ENCODE data around the gene RGS7. TPM values are rescaled to one million over a fixed set of nuclear protein-coding genes. Genes with fewer than 3 reads are reported as not detected.

RGS7 gene
- total RNA-seq, 2 donors from 2014 or later = 0.10 to 0.24 TPM

GRCh38 chr1:240831191-240831631 is 525.8 kb downstream of the RGS7 start:
- Histone ChIP-seq H3K36me3 (no peaks in the 10 kb centered on the region), H3K27ac (no peak overlapping the region), H3K4me1 (no peaks in the 10 kb centered on the region), H3K27me3 (no peaks in the 10 kb centered on the region), H3K4me3 (no peak overlapping the region), H3K9ac (ENCODE audit: low read depth in 2 of 2, low read length in 2 of 2) (no peak overlapping the region), H3K9me3 (no peaks in the 10 kb centered on the region)
- TF ChIP-seq CTCF (IDR thresholded peaks at IDR 0.05) = no peak
- intact Hi-C loops (cut with DNase I) = no loop called here
- no peak for DNase-seq

- Histone ChIP-seq H3K4me3 (no peak overlapping the region), H3K4me1 (no peaks in the 10 kb centered on the region), H3K27me3 (no peaks in the 10 kb centered on the region), H3K9me3 (no peaks in the 10 kb centered on the region), H3K9ac (ENCODE audit: low read depth in 2 of 2, low read length in 2 of 2) (no peak overlapping the region), H3K36me3 (no peaks in the 10 kb centered on the region), H3K27ac (no peak overlapping the region)
- TF ChIP-seq CTCF (IDR thresholded peaks at IDR 0.05) = no peak
- DNase-seq = no peak
- intact Hi-C loops (cut with DNase I) = no loop called here
These were observed 527.5 kb downstream of the RGS7 start for GRCh38 chr1:240829487-240829886.

GRCh38 chr1:240827786-240828185 is 529.2 kb downstream of the RGS7 start:
- Histone ChIP-seq H3K9ac (ENCODE audit: low read depth in 2 of 2, low read length in 2 of 2) (no peak overlapping the region), H3K4me3 (no peak overlapping the region), H3K36me3 (no peaks in the 10 kb centered on the region), H3K27ac (no peak overlapping the region), H3K4me1 (no peaks in the 10 kb centered on the region), H3K9me3 (no peaks in the 10 kb centered on the region), H3K27me3 (no peaks in the 10 kb centered on the region)
- intact Hi-C loops (cut with DNase I) = no loop called here
- TF ChIP-seq CTCF (IDR thresholded peaks at IDR 0.05) = no peak
- no peak for DNase-seq

GRCh38 chr1:240824238-240824637 is 532.8 kb downstream of the RGS7 start:
- H3K9ac ChIP-seq (ENCODE audit: low read depth in 2 of 2, low read length in 2 of 2) = no peak overlapping the region
- H3K4me1 ChIP-seq = no peaks in the 10 kb centered on the region
- intact Hi-C loops (cut with DNase I) = no loop called here
- no peaks in the 10 kb centered on the region for H3K27me3 ChIP-seq
- DNase-seq = no peak
- no peaks in the 10 kb centered on the region for H3K36me3 ChIP-seq
- H3K4me3 ChIP-seq = no peak overlapping the region
- H3K27ac ChIP-seq = no peak overlapping the region
- no peak for TF ChIP-seq CTCF (IDR thresholded peaks at IDR 0.05)
- no peaks in the 10 kb centered on the region for H3K9me3 ChIP-seq

GRCh38 chr1:240823357-240823756 is 533.6 kb downstream of the RGS7 start:
- TF ChIP-seq CTCF (IDR thresholded peaks at IDR 0.05) = no peak

GRCh38 chr1:240821925-240822324 is 535.1 kb downstream of the RGS7 start:
- no peaks in the 10 kb centered on the region for H3K36me3 ChIP-seq
- intact Hi-C loops (cut with DNase I) = no loop called here
- DNase-seq = no peak
- H3K9me3 ChIP-seq = no peaks in the 10 kb centered on the region
- no peak overlapping the region for H3K9ac ChIP-seq (ENCODE audit: low read depth in 2 of 2, low read length in 2 of 2)
- no peak overlapping the region for H3K4me3 ChIP-seq
- H3K27ac ChIP-seq = no peak overlapping the region
- H3K4me1 ChIP-seq = no peaks in the 10 kb centered on the region
- no peaks in the 10 kb centered on the region for H3K27me3 ChIP-seq
- TF ChIP-seq CTCF (IDR thresholded peaks at IDR 0.05) = no peak

More at GRCh38 chr1:240823357-240823756, 533.6 kb downstream of the RGS7 start:
- Histone ChIP-seq H3K27ac (no peak overlapping the region), H3K4me1 (no peaks in the 10 kb centered on the region), H3K36me3 (no peaks in the 10 kb centered on the region), H3K9me3 (no peaks in the 10 kb centered on the region), H3K9ac (ENCODE audit: low read depth in 2 of 2, low read length in 2 of 2) (no peak overlapping the region), H3K27me3 (no peaks in the 10 kb centered on the region), H3K4me3 (no peak overlapping the region)
- no peak for DNase-seq
- intact Hi-C loops (cut with DNase I) = no loop called here
